Erythroblast (primary cell): ENCODE data around the gene SYT13.

Source experiments
- DNase-seq, 2 experiments: peaks; one replicate each; lab custom pipeline; 2025; lab: John Stamatoyannopoulos, UW
- GATA1 ChIP-seq: IDR thresholded peaks from 2 replicates; pipeline ENCODE4 v1.6.1; 2011; ENCODE audit warnings: low read depth, mild to moderate bottlenecking, control low read depth, low read length, moderate library complexity
- POLR2A ChIP-seq: IDR thresholded peaks from 2 replicates; pipeline ENCODE4 v1.6.1; 2011; ENCODE audit warnings: mild to moderate bottlenecking, low read length

SYT13 gene

DNA sequence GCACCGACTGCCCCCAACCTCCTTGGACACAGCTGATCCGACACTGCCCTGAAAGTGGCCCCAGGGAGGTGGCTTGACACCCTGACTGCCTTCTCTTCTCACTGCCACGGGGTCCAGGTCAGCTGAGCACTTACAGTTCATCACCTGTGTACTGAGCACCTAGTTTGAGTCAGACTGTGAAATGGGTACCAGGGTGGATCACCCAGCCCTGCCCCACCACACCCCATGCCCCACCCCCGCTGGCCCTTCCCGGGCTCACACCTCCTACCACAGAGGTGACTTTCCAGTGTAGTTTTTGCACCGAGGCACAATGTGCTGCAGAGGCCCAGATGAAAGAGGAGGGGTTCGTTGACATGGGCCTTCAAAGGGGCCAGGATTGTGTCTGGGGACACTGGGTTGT is 80.2 kb downstream of the SYT13 start:
- no peak for DNase-seq
- TF ChIP-seq POLR2A, result no peak
- TF ChIP-seq GATA1, result no peak

DNA sequence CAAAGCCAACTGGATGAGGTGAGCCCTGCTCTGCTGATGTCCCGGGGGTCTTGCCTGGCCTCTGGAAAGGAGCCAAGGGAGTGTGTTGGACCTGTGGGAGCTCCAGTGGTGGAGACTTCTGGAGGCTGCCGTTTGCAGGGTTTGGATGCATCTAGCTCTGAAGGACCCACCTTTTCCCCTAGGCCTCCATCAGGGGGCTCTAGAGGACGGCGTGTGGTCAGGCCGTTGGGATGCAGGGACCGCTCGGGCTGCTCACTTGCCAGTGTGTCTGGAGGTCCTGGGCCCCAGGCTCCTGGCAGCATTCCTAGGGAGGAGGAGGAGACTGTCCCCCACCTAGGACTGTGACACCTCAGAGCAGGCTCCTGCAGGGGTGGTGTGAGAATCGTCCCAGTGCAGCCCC is 81.4 kb downstream of the SYT13 start:
- TF ChIP-seq GATA1, result no peak
- TF ChIP-seq POLR2A, result no peak
- no peak for DNase-seq

DNA sequence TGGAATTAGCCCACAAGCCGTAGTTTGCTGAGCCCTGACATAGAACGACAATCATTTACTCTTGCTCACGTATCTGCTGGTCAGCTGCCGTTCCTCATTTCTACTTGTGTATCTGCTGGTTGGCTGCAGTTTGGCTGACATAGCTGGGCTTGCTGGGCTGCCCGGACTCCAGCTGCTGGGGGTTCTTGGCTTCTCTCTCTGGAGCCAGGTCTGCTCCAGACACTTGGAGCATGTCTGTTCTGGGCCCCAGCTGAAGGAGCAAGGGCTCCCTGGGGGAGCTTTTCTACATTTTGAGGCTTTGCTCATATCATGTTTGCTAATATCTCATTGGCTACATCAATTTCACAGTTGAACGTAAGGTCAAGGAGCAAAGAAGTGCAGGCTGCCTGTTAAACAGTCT is 92.4 kb downstream of the SYT13 start:
- no peak for DNase-seq
- TF ChIP-seq GATA1, result no peak
- no peak for TF ChIP-seq POLR2A
